ENCODE measurements around the gene C11orf52. TPM values are rescaled to one million over a fixed set of nuclear protein-coding genes. Genes with fewer than 3 reads are reported as not detected.
A peak's percentile ranks its signal among the peaks of the same experiment; 100 is the strongest.

The C11orf52 gene
- total and polyA plus RNA-seq, 2 of the 13 experiments (the other 11 are each of a cell fraction or from before 2014, with no cell fraction given), result 7.4 to 11.0 TPM

DNA sequence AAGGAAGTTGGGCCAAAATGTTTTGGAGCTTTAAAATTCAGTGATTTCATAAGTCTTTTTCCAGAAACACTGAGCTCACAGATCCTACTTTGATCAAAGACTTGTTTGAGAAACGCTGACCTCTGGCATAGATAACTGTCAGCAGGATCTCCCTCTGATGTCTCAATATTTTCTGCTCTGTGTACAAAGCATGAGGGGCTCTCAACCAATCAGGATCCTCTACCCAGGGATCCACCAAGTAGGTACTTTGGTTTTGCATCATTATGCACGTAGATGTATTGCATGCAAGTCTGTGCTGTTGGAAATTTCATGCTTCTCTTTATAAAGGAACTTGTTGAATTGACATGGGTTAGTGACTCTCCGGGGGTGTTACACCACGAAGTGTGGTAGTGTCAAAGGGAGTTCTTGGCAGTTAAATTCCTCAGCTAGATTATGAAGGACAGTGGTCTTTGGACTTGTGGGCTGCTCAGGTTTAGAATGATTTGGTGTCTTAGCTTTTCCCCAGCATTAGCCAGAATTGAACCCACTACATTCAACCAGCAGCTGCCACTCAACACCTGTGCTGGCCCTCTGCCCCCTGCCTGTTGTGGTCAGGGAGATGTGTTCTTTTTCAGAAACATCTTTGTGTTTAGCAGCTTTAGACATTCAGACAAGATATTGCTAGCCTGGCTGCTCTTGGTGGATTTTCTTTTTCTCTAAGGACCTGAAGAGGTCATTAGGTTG lies 16.8 kb downstream of the C11orf52 start (continued):
- no peak; the same call in 1 of the 2 replicates for TF ChIP-seq SOX5 (CRISPR knock-in tag; IDR thresholded peaks at IDR 0.05; ENCODE audit: borderline replicate concordance)
- TF ChIP-seq SAFB2 (CRISPR knock-in tag; IDR thresholded peaks at IDR 0.05; ENCODE audit: borderline replicate concordance, low read depth), result no peak
- no peak for TF ChIP-seq ZNF75D (CRISPR knock-in tag; IDR thresholded peaks at IDR 0.05; ENCODE audit: borderline replicate concordance)
- TF ChIP-seq BATF2 (CRISPR knock-in tag; IDR thresholded peaks at IDR 0.05), result no peak
- TF ChIP-seq, protein P1, sequence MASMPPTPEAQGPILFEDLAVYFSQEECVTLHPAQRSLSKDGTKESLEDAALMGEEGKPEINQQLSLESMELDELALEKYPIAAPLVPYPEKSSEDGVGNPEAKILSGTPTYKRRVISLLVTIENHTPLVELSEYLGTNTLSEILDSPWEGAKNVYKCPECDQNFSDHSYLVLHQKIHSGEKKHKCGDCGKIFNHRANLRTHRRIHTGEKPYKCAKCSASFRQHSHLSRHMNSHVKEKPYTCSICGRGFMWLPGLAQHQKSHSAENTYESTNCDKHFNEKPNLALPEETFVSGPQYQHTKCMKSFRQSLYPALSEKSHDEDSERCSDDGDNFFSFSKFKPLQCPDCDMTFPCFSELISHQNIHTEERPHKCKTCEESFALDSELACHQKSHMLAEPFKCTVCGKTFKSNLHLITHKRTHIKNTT (CRISPR knock-in tag; IDR thresholded peaks at IDR 0.05), result no peak
- no peak for TF ChIP-seq ZNF891 (CRISPR knock-in tag; IDR thresholded peaks at IDR 0.05)
- no peak for TF ChIP-seq ZNF644 (CRISPR knock-in tag; IDR thresholded peaks at IDR 0.05; ENCODE audit: low read depth)
- TF ChIP-seq ZNF430 (CRISPR knock-in tag; IDR thresholded peaks at IDR 0.05), result peak; percentile 60; the same call in 1 of the 2 replicates
- no peak for TF ChIP-seq FOXK2 (IDR thresholded peaks at IDR 0.05)
- TF ChIP-seq ZBTB37 (CRISPR knock-in tag; IDR thresholded peaks at IDR 0.05), result no peak
- TF ChIP-seq ZFP82 (CRISPR knock-in tag; IDR thresholded peaks at IDR 0.05; ENCODE audit: borderline replicate concordance), result no peak
- peak; percentile 89; the same call in 1 of the 2 replicates for TF ChIP-seq CEBPB (IDR thresholded peaks at IDR 0.05; ENCODE audit: borderline replicate concordance, low read depth, low read length)
- TF ChIP-seq PREB (CRISPR knock-in tag; IDR thresholded peaks at IDR 0.05), result no peak
- TF ChIP-seq HMGXB3 (CRISPR knock-in tag; IDR thresholded peaks at IDR 0.05; ENCODE audit: borderline replicate concordance), result no peak
- TF ChIP-seq SRSF4 (IDR thresholded peaks at IDR 0.05; ENCODE audit: low read depth, low read length, poor library complexity, severe bottlenecking), result no peak
- no peak for TF ChIP-seq PTBP1 (IDR thresholded peaks at IDR 0.05; ENCODE audit: low read depth, low read length, poor library complexity, severe bottlenecking)
- no peak for TF ChIP-seq U2AF1 (optimal IDR thresholded peaks at IDR 0.05; ENCODE audit: low read depth, low read length)
- TF ChIP-seq RNF2 (conservative IDR thresholded peaks at IDR 0.05; ENCODE audit: low read depth), result no peak
